GM18502 (cell line): ENCODE measurements around the gene GMDS.
A peak's percentile ranks its signal among the peaks of the same experiment; 100 is the strongest.

Experiments used
- ATAC-seq: cut with Tn5 transposase; IDR thresholded peaks from one replicate; pipeline ENCODE4 v1.9.1; 2021; ENCODE audit warnings: mild to moderate bottlenecking; ENCODE audit not compliant: unreplicated experiment, poor library complexity

Gene GMDS

DNA sequence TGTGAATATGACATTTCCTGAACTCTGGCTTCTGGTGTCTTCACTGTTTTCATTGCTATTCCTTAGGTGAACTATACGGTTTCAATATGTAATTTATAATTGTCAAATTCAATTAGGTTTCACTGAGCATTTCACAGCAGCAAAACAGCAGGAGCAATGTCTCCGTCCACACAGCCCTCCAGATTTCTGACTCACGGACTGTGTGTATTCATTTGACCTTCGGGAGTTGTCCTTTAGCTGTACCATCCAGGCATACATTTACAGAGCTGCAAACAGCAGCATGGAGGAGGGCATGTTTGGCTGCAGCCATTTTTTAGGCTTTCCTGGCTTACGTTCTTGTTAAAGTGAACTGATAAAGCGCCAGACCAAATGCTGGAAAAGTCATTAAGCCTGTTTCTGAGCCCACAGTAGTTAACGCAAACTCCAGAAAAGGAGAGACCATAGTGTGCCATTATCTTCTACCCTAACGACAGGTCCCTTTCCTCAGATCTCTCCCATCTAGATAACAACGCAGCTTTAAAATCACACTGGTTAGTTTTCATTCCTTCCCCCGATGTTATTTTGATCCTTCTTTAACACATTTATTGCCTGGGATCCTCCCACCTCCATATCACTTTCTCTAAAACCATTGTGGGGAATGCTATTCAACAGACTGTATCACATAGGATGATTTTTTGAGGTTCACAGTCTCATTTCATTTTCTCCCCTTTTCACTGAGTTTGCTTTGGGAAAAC lies 617.4 kb downstream of the GMDS start:
- no peak for ATAC-seq

GRCh38 chr6:1626481-1626880 lies 618.9 kb downstream of the GMDS start:
- ATAC-seq = no peak

GRCh38 chr6:1625794-1626435 lies 619.5 kb downstream of the GMDS start:
- ATAC-seq = no peak

DNA sequence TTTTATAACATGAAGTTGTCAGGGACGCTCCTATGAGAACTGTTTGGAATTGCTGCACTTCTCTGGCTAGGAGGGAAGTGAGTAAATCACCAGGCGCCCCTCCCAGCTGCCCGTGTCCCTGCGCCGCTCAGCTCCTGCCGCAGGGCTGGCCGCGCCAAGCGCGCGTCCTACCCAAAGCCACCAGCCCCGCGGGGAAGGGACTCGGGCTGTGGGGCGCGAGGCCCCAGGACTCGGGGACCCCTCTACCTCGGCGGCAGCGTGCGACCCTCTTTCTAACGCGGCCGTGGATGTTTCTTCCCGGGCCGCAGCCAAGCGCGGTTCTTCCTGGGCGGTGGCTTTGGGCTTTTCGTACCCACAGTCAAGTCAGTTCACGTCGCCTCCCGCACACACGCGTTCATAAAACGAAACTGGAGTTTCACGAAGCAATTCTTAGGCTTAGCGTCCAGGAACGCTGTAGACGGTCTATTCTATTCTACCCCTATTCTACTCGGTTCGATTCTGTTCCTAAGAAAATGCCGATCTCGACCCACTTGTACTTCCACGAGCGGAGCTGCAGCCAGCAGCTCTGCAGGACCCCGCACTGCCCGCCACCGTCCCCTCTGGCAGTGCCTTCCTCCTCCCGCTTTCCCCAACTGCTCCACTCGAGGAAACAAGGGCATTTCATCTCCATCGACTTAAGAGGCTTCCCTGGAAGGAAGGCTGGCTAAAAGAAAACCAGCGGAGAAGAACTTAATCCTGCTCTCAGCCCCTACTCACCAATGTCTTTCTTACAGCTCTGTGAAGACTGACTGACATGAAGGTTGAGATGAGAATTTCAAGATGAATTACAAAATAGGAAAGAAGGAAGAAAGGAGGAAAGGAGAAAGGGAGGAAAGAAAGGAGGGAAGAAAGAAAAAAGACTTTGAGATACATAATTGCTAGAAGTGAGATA lies 620.3 kb downstream of the GMDS start:
- ATAC-seq = peak; percentile 31

- peak; percentile 62 for ATAC-seq
Observed at GRCh38 chr6:1624058-1624850, 621.2 kb downstream of the GMDS start.

DNA sequence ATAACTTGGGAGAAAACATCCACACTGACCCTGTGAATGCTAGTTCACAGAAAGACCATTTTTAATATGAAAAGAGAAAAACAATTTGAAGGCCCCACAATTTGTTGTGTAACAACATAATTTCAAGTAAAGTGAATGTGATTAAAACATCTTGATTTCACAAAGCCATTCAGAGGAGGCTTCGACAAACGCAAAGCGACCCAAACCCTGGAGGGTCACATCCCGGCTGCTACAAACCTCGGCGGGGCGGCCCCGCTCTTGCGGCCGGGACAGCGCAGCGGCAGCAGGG lies 621.7 kb downstream of the GMDS start:
- no peak for ATAC-seq

GRCh38 chr6:1622851-1623768 lies 622.3 kb downstream of the GMDS start:
- no peak for ATAC-seq

- ATAC-seq = no peak
Observed at GRCh38 chr6:1622220-1622850, 623.1 kb downstream of the GMDS start.

DNA sequence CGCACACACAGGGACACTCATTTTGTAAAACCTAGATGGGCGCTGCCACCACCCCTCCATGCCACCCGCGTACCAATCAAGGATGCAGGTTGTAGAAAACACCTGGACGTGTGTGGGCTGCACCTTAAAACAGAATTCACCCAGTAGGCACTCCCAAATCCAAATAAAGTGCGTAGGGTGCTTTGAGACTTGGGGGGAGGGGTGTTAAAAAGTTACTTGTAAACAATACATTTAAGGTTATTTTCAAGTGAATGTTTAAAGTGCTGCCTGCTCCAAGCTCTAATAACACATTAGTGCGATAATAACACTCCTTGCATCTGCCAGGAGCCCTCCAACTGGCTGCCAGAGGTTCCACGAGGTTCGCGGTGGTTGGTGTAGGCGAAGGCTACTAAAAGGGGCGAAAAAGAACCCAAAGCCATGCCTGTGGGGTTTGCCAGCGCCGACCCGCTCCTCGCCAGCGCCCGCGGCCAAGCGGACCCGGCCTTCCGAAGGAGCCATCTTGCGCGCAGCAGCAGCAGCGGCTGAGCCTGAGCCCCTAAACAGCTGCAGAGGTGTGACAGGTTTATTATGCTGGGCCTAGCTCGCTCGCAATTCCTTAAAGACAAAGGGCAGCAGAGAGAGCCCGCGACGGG lies 624.2 kb downstream of the GMDS start:
- no peak for ATAC-seq

DNA sequence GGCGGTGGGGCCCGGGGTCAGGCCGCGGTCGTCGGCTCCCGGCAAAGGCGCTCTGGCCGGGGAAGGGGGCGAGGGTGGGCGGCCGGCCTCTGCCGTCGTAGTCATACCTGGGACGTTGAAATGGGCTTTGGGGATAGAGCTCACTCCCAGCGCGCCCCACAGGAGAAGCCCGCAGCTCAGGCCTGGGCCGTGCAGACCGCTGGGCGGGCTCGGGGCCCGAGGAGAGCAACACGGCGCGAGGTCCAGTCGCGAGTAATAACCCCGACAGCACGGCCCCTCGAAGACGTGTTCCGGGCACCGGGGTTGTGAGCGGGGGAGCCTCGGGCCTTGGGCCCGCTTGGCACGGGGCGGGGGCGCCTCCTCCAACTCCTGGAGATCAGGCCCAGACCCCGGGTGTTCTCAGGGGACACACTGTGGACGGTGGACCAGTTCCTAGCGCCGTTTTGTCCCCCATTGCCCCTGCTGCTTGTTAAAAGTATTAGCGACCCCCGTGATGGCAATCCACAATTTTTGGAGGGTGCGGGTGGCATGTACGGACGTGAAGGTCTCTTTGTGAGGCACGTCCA lies 624.8 kb downstream of the GMDS start:
- no peak for ATAC-seq

- no peak for ATAC-seq
Observed at GRCh38 chr6:1619673-1620503, 625.5 kb downstream of the GMDS start.

DNA sequence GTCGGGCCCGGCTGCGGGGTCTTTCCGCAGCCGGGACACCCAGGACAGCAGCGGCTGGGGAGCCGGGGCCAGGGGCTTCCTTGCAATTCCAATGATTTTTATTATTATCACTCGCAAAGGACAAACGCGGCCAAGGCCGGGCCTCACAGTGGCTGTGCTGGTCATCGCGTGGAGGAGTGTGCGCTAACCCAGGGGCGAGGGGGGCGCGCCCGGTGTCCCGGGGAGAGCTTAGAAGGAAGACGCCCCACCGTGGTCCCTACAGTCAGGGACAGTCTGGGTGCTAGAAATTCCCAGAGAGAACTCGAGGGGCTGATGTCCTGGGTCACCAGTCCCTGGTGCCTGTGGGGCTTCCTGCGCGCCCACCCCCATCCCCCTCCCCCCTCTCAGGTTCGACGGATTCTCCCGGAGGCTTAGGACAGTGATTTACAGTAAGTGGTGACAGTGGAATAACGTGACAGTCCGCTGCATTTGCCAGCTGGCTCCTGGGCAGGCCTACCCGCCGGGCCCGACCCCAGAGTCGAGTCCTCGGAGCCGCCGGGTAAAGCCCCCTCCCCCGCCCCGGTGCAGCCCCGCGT lies 626.2 kb downstream of the GMDS start:
- no peak for ATAC-seq

DNA sequence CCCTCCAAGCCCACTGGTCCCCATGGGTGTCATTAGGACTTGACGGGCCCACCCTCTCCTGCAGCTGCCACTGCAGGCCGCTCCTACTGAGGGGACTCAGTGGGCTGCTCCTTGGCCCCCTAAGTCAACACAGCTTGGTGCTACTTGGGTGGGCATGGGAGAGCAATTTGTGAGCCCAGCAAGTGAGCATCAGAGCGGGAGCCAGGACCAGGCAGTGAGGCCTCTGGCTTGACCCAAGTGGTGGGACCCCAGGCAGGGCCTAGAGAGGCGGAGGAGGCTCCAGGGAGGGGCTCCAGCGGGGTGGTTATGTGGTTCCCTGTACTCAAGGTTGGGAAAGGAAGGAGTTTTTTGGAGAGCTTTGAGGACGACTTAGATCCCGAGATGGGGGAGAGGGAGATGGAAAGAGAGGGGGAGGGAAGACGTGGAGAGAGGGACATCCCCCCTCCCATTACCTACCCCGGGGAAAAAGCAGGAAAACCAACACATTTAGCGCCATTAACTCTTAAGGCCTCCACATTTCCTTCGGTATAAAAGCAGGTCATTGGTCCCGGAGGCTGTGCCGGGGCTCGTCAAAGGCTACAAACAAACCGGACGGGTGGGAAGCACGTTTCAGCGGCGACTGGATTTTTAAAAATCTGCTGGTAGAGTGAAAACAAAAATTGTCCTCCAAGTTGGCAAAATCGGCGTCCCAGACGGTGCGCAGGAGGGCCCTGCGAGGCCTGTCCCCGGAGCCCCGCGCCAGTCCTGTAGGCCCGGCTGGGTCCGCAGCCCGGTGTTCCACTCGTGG lies 626.9 kb downstream of the GMDS start:
- no peak for ATAC-seq

DNA sequence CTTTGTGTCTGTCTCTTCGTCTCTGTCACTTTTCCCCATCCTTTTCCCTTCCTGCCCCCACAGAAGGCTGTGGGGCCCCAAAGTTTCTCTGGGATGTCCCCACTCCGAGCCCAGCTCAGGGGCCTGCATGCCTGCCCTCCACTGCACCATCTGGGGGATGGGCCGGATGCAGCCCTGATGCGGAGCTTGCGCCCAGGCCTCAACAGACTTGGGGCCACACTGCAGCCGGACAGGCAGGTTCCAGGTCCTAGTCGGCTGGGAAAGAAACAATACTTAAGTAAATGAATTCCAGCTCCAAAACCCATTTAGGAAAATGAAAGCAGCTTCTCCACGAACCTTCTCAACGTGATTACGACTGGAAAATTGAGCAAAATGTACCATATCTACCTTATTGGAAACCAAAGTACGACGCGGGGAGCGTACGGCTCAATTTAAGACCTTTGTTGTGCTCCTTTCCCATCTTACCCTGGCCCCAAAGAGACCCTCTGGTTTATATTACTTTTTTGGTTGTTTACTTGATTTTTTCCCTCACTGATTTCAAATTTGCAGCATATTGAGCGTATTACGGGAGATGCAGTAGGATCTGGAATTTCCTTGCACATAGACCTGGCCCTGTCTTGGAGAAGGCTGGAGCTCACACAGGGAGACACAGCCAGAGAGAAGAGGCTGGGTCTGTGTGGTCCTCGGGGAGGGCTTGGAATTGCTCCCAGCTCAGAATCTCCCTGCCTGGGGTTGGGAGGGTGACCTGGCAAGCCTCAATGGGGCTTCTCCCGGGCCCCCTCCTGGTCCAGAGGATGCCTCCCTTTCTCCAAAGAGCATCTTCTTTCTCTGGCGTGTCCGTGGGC lies 627.7 kb downstream of the GMDS start:
- no peak for ATAC-seq

DNA sequence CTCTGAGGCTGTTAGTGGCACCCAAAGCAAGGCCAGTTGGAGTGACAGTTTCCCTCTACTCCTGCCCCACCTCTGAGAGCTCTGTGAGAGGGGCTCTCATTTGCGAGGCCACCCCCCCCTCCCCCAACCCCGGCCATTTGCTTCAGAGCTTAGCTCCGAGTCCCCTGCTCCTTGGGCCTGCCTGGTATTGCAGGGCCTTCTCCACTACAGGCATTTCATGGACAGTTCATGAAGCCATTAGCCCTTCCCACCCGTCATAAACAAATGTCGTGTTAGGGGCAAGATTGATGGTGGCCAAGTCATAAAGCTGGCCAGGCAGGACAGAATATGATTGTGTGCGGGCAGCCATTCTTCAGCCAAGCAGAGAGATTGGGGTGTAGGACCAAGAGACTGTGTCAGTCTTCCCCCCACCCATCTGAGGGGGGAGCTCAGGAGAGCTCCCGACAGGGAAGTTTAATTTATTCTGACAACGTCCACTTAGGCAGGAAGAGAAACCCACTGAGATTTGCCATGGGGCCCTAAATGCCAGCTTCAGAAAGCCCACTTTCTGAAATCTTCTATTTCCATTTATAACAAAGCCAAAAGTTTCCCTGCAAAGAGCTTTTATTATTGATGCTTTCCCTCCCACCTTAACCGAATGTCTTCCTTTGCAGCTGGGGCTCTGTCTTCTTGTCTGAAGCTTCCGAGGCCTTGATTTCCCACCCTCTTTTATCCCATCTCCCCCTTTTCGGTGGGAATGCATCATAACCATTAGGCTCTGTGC lies 628.5 kb downstream of the GMDS start:
- no peak for ATAC-seq
